CD4-positive, alpha-beta T cell treated with Interferon gamma for 1 hour (primary cell): ENCODE data around the gene TFDP1.

Experiments
- DNase-seq: peaks from one replicate; pipeline ENCODE4 v3.0.0-alpha.2; 2020

TFDP1 gene

GRCh38 chr13:113635709-113636108 is 51.2 kb downstream of the TFDP1 start:
- no peak for DNase-seq

DNA sequence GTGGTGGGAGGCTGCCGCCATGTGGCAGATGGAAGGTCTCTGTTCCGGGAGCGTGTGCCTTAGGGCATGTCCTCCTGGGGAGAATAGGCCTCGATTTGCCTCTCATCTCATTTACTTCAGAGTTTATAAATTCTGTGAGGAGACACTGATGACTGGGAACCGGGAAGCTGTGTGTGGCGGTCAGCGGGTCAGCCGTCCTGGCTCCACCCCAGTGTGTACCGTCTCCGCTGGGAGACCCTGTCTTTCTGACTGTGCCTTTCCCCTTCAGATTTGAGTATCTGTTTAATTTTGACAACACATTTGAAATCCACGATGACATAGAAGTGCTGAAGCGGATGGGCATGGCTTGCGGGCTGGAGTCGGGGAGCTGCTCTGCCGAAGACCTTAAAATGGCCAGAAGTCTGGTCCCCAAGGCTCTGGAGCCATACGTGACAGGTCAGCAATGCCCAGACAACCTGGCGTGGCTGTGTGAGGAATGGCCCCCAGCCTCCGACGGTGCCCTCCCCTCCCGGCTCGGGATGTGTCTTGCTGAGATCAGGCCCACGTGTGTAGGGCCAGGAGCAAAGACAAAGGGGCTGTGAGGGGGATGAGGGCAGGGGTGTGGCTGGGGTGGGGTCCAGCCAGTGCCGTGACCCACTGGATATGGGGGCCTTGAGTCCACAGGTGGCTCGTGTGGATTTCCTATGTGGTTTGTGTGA is 51.9 kb downstream of the TFDP1 start:
- DNase-seq, result no peak

GRCh38 chr13:113637262-113638160 is 53.0 kb downstream of the TFDP1 start:
- no peak for DNase-seq

GRCh38 chr13:113638173-113638746 is 53.7 kb downstream of the TFDP1 start:
- DNase-seq, result no peak

DNA sequence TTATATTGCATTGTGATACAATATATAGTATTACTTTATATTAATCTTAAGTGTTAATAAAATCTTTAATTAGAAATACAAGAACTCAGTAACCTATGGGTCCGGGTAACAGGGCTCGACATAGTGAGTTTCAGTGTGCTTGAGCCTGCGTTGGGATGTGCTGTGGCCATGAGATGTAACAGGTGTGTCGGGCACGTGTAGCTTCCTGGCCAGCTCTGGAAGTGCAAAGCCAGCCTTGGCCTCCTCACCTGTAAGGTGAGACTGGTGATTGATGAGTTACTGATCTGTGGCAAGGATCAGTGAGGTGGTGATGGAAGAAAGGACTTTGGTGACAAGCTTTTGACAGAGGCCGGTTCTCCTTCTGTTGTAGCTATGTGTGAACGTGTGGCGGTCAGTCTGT is 54.3 kb downstream of the TFDP1 start:
- no peak for DNase-seq

GRCh38 chr13:113639616-113640262 is 55.2 kb downstream of the TFDP1 start:
- no peak for DNase-seq

DNA sequence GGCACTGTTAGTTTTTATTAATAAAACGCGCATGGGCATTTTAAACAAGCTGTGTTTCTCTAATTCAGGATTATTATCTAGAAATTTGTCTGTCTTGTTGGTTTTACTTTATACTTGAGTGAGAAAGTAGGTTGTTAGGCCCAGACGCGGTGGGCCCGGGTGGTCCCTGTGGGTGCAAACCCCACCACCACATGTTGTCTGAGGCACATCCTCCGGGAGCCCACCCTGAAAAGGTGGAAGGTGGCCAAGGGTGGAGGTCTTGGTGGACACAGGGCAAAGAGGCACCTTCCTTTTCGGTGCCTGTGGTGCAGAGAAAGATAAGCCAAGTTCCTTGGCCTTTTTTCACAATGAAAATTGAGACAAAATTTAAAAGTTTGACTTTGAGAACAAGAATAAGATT is 56.9 kb downstream of the TFDP1 start:
- DNase-seq, result no peak

DNA sequence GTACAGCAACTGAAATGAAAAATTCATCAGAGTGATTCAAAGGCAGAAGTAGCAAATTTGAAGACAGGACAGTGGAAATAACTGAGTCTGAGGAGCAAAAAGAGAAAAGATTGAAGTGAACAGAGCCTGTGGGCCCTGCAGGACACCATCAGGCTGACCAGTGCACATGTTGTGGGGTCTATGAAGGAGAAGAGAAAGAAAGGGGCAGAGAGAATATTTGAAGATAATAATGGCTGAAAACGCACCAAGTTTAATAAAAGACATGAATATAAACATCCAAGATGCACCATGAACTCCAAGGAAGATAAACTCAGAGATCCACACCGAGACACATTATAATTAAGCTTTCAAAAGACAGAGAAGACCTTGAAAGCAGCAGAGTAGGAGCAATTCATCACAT is 58.0 kb downstream of the TFDP1 start:
- no peak for DNase-seq

DNA sequence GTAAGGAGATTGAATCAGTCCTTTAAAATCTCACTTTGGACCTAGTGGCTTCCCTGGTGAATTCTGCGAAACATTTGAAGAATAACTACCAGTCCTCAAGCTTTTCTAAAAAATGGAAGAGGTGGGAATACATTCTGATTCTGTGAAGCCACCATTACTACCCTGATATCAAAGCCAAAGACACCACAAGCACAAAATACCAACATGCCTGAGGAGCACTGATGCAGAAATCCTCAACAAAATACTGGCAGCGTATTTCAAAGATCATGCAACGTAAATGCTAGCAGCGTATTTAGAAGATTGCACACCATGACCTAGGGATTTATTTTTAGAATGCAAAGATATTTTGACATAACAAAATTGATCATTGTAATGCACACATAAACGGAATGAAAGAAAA is 59.0 kb downstream of the TFDP1 start:
- no peak for DNase-seq

- no peak for DNase-seq
Observed at GRCh38 chr13:113644800-113645199, 60.2 kb downstream of the TFDP1 start.

DNA sequence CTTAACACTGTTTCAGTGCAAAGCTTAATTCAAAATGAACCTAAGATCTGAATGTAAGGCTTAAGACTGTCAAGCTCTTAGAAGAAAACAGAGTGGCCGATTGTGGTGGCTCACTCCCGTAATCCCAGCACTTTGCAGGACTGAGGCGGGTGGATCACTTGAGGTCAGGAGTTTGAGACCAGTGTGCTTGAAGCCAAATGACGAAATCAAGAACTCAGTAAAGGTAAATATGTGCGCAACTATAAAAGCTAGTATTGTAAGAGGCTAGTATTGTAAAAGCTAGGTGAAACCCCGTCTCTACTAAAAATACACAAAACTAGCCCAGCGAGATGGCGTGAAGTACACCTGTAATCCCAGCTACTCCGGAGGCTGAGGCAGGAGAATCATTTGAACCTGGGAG is 60.8 kb downstream of the TFDP1 start:
- no peak for DNase-seq

DNA sequence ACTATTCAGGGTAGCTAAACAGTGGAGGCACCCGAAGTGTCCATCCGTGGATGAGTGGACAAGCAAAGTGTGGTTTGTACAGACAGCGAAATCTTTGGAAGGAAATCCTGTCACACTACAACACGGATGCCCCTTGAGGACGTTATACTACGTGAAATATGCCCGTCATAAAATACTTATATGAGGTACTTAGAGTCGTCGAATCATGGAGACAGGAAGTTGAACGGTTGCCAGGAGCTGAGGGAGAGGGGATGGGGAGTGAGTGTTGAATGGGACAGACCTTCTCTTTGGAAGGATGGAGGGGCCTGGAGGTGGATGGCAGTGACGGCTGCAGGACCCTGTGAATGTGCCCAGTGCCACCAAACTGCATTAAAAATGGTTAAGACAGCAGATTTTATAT is 61.8 kb downstream of the TFDP1 start:
- DNase-seq, result no peak

DNA sequence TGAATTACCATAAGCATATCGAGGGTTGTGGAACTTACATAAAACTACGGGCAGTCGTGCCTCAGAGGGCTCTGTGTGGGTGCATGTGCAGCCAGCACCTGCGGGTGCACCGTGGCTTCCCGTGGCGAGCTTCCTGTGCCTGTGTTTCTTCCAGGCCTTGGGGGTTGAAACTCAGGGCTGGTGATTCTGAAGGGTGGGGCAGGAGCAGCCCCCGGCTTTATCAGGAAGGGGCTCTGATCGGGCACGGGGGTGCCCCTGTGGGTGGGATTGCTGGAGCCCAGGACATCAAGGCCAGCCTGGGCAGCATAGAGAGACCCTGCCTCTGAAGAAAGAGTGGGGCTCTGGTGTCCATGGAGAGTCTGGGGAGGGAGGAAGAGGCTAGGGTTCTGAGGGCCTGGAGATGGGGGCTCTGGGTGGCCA is 62.4 kb downstream of the TFDP1 start:
- no peak for DNase-seq

DNA sequence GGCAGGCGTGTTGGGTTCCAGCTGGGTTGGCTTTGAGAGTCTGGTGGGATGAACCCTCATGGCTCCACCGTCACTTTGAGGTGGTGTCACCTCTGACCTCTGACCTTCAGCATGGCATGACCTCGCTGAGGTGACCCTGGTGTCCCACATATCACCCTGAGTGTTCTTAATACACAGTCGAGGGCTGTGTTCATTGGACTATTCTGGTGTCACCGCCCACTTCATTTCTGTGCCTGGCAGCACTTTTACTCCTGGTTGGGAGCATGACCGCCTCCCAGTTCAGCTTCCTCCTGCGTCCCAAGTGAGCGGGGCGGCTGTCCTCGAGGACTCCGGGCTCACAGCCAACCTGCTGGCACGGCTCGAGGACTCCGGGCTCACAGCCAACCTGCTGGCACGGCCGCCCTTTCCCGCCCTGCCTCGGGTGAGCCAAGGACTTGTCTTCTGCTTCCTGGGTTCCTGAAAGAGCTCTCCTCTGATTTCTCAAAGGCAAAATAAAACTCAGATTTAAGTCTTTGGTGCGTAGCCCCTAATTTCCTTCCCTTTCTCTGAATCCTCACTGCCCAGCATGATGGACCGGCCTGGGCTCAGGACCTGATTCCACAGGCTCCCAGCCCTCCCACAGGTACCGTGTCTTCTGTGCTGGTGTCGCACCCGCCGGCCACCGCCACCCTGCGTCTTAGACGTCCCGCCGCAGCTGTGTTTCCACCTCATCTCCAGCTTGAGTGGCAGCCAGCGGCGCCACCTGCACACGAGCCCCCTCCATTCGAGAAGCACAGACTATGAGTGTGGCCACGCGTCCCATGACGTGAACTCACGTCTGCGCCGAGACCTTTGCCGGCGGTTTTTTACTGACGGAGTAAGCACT is 63.0 kb downstream of the TFDP1 start:
- DNase-seq, result no peak

DNA sequence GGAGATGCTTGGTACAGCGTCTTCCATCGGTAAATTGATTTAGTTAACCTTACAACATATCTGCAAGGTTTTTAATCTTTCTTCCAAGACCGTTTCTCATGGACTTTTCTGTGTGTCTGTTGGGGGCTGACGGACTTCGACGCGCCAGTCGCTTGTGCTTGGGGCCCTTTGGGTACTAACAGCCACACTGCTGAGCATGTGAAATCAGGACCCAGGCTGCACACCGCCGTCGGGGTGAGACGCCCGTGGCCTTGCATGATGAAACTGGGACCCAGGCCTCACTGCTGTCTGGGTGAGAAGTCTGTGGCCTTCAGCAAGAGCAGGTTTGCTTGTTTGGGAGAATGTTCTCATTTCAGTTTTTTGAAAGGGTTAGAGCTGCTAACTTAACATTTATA is 63.7 kb downstream of the TFDP1 start:
- no peak for DNase-seq

DNA sequence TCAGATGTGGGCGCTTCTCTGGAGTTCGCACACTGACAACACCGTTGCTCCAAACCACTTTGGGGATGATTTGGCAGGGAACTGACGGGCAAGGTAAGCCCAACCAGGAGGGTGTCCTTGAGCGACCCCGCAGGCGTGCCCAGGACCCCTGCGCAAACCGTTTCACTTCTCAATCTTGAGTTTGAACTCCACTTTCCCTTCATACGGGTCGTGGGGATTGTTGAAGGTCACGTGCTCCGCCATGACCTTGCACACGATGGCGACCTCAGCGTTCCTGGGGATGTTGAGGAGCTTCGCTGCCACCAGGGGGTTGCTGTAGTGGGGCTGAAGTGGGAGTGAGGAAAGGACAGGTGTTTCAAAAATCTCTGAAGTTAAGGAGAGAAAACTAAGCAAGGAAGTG is 64.7 kb downstream of the TFDP1 start:
- no peak for DNase-seq

DNA sequence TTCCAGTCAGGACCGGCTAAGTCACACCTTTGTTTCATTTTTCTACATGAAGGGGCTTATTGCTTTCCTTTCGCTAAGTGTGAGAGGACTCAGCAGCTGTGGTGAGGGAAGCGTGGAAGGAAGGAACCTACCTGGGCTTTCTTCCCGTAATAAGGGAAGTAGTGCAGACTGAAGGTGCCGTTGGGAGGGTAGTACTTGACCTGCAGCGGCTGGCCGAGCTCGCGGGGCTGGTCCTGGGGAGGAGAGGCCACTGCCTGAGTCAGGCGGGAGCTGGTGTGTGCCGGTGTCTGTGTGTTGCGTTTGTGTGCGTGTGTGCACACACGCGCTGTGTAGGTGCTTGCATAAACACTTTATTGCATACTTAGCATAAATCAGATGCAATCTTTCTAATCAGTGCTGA is 65.7 kb downstream of the TFDP1 start:
- DNase-seq, result no peak

DNA sequence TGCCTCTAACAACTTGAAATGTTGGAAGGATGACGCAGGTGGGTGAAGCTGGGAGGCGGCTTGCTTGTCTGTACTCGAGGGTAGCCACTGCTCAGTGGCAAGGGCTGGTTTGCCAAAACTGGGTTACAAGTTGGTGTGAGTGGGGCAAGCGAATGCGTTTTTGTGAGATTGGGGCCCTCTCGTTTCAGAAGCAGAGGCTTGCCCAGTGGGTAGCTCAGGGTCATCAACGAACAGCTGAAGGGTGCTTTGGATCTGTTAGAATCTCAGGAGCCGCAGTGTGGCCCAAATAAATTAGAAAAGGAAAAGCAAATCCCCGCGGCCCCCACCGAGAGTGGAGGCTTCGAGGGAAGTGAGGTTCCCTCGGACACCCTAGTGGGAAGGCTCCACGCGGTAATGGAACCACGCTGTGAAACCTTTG is 66.2 kb downstream of the TFDP1 start:
- no peak for DNase-seq

DNA sequence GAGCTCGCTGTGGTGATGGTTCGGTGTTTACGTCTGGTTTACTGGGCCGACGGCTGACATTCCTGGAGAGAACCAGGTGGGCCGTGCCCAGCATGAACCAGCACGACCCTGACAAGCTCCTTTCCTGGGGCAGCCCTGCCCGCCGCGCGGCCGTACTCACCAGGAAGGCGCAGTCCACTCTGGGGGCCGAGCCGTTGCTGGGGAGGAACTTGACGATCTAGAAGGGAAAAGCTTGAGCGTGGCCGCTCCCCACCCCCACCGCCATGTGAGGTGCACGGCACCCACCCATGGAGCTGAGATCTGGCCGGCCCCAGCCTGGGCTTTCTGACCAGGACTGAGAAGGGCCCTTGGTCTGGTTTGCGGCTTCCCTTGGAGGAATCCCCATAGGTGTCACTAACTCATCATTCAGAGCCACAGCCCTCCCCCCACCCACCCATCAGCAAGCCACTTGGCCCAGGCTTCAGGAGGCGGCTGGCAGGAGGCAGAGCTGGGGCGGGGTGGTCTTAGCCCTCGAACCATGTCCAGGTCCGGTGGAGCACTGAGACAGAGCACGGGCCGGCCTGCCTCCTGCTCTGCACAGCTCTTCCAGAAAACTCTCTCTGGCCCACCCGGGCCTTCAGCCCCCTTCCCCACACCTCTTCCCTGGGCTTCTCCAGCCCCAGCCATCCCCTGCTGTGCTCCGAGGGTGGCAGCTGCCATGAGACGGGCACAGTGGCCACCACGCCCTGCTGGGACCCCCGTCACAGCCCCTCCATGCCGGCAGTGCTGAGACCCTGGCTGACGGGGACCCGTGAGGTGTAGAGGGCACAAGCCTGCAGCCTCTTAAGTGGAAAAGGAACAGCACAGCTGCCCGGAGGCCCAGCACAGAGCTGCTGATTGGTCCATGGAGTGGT is 67.2 kb downstream of the TFDP1 start:
- DNase-seq, result no peak

DNA sequence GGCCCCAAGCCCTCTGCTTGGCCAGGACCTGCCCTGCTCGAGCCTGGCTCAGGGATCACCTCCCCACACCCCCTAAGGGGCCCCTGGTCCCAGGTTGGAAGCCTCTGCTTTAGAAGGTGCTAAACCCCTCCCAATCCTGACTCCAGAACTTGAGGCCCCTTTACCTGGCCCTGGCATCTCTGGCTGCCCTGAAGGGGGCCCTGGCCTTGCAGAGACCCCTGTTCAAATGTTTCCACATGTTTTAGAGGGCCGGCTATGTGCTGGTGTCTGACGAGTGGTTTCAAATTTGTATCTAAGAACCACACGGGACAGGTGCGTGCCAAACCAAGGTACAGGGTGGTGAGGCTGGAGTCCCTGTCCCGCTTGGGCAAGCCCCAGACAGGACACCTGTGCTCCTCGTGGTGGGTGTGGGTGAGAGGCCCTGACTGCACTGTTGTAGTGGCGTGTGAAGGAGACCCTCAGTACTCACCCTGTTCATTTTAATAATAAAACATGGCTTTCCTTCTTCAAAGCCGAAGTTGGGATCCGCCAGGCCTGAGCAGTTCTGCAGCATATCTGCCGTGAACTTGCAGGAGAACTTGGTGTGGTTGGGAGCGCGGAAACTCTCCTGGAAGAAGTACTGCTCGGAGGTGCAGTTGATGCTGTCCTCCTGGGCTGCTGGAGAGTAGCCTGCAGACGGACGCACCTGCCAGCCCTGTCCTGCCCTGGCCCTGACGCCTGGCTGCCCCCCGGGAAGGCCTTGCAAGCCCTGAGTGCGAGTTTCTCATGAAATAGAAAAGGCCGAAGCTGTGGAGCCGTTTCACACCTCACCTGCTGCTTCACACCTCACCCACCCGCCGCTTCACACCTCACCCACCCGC is 68.1 kb downstream of the TFDP1 start:
- DNase-seq, result no peak
